ENCODE results near the gene MRTO4.
"Not testable (repeated sequence)": the region's sequence is repeated elsewhere in the genome, so short reads cannot be mapped to it uniquely, and the experiment has no call there.

MRTO4 gene

GRCh38 chr1:19273106-19273843, 21.7 kb downstream of the MRTO4 start:
- no peak for DNase-seq

GRCh38 chr1:19273844-19274531, 22.4 kb downstream of the MRTO4 start:
- not testable (repeated sequence) for DNase-seq

GRCh38 chr1:19274636-19275035, 23.0 kb downstream of the MRTO4 start:
- no peak for DNase-seq

GRCh38 chr1:19283891-19284290, 32.3 kb downstream of the MRTO4 start:
- no peak for DNase-seq

GRCh38 chr1:19284881-19285280, 33.3 kb downstream of the MRTO4 start:
- no peak for DNase-seq

GRCh38 chr1:19285366-19285765, 33.8 kb downstream of the MRTO4 start:
- not testable (repeated sequence) for DNase-seq

GRCh38 chr1:19285807-19286206, 34.2 kb downstream of the MRTO4 start:
- not testable (repeated sequence) for DNase-seq

GRCh38 chr1:19287436-19288185, 36.0 kb downstream of the MRTO4 start:
- no peak for DNase-seq

GRCh38 chr1:19288324-19289241, 37.0 kb downstream of the MRTO4 start, which contains the start of gene AKR7A3:
Gene AKR7A3, minus strand, starts transcription at chr1:19288770. Its CDS starts 61 bp downstream, at chr1:19288709.
- DNase-seq: peak; percentile 30

GRCh38 chr1:19289244-19289643, 37.6 kb downstream of the MRTO4 start:
- DNase-seq: no peak

GRCh38 chr1:19294638-19295037, 43.0 kb downstream of the MRTO4 start:
- no peak for DNase-seq

GRCh38 chr1:19300211-19300610, 48.6 kb downstream of the MRTO4 start:
- no peak for DNase-seq

GRCh38 chr1:19304081-19304480, 52.5 kb downstream of the MRTO4 start:
- DNase-seq: not testable (repeated sequence)

GRCh38 chr1:19305880-19306279, 54.3 kb downstream of the MRTO4 start:
- DNase-seq: no peak

GRCh38 chr1:19306941-19307340, 55.3 kb downstream of the MRTO4 start:
- DNase-seq: no peak

GRCh38 chr1:19307794-19308508, 56.3 kb downstream of the MRTO4 start:
- DNase-seq: no peak

- DNase-seq: no peak
Observed at GRCh38 chr1:19308509-19308907, 56.9 kb downstream of the MRTO4 start.

GRCh38 chr1:19309123-19309813, 57.7 kb downstream of the MRTO4 start:
- DNase-seq: peak; percentile 65

Measured in EL (cell line).